HEK293 (cell line): ENCODE results near the gene MEAF6.
"Not testable (repeated sequence)": the region's sequence is repeated elsewhere in the genome, so short reads cannot be mapped to it uniquely, and the experiment has no call there.

Experiments
- CTCF ChIA-PET: fragments of 350-600 bp; formaldehyde crosslinking; extraction: SDS; loops from one replicate; lab custom pipeline; 2021; ENCODE audit warnings: antibody characterized with exemption; lab: Yijun Ruan, JAX
- POLR2A ChIA-PET: fragments of 300-600 bp; formaldehyde crosslinking; extraction: SDS; loops from one replicate; lab custom pipeline; 2020; ENCODE audit warnings: antibody characterized with exemption, inconsistent platforms; lab: Yijun Ruan, JAX
- H3K27ac ChIP-seq: fragments of 200-500 bp; sonication (Bioruptor generic); 2 replicates; pipeline ENCODE4 v1.5.1; 2014; ENCODE audit warnings: low read depth, low read length, control low read depth, inconsistent platforms; ENCODE audit errors: extremely low read depth
- H3K36me3 ChIP-seq, 2 experiments: fragments of 200-500 bp in 1 of 2; sonication (Bioruptor generic) in 1 of 2; 1 replicate in 1 of 2; 2 replicates in 1 of 2; pipeline ENCODE4 v1.5.1; 2014 to 2017; ENCODE audit warnings: inconsistent platforms in 2 of 2, low read length in 2 of 2; ENCODE audit not compliant: control insufficient read depth in 2 of 2, insufficient read depth in 1 of 2
- H3K4me1 ChIP-seq: fragments of 200-500 bp; sonication (Bioruptor generic); 2 replicates; pipeline ENCODE4 v1.5.1; 2014; ENCODE audit warnings: mild to moderate bottlenecking, low read length, inconsistent platforms; ENCODE audit not compliant: control insufficient read depth, insufficient read depth
- H3K4me3 ChIP-seq: 2 replicates; pipeline ENCODE4 v1.5.1; 2011; ENCODE audit warnings: low read depth, mild to moderate bottlenecking, control low read depth, low read length, moderate library complexity
- H3K9me3 ChIP-seq: fragments of 200-500 bp; sonication (Bioruptor generic); 2 replicates; pipeline ENCODE4 v1.5.1; 2014; ENCODE audit warnings: low read depth, low read length, inconsistent platforms; ENCODE audit not compliant: control insufficient read depth, insufficient read depth
- GLI4 ChIP-seq: fragments of 450-650 bp; formaldehyde crosslinking; IDR thresholded peaks from 2 replicates; pipeline ENCODE4 v1.5.1; 2016; ENCODE audit warnings: missing biosample characterization, missing genetic modification characterization
- HOXC10 ChIP-seq: sonication (generic); formaldehyde crosslinking; IDR thresholded peaks from 2 replicates; pipeline ENCODE4 v1.8.1; 2023; ENCODE audit warnings: mild to moderate bottlenecking, missing genetic modification reagents
- KLF16 ChIP-seq: fragments of 450-650 bp; formaldehyde crosslinking; IDR thresholded peaks from 2 replicates; pipeline ENCODE4 v1.5.1; 2017; ENCODE audit warnings: missing biosample characterization, missing genetic modification characterization
- PRDM10 ChIP-seq: fragments of 450-650 bp; formaldehyde crosslinking; IDR thresholded peaks from 2 replicates; pipeline ENCODE4 v1.5.1; 2016; ENCODE audit warnings: missing biosample characterization, missing genetic modification characterization
- PRDM4 ChIP-seq: fragments of 450-650 bp; formaldehyde crosslinking; IDR thresholded peaks from 2 replicates; pipeline ENCODE4 v1.5.1; 2017; ENCODE audit warnings: missing biosample characterization, missing genetic modification characterization
- PRDM6 ChIP-seq: fragments of 450-650 bp; formaldehyde crosslinking; IDR thresholded peaks from 2 replicates; pipeline ENCODE4 v1.5.1; 2017; ENCODE audit warnings: missing biosample characterization, missing genetic modification characterization
- SP2 ChIP-seq: fragments of 450-650 bp; formaldehyde crosslinking; IDR thresholded peaks from 2 replicates; pipeline ENCODE4 v1.5.1; 2016; ENCODE audit warnings: missing biosample characterization, missing genetic modification characterization
- ZBTB17 ChIP-seq: fragments of 450-650 bp; formaldehyde crosslinking; IDR thresholded peaks from 2 replicates; pipeline ENCODE4 v1.5.1; 2016; ENCODE audit warnings: missing biosample characterization, missing genetic modification characterization
- ZBTB21 ChIP-seq: fragments of 450-650 bp; formaldehyde crosslinking; IDR thresholded peaks from 2 replicates; pipeline ENCODE4 v1.5.1; 2017; ENCODE audit warnings: missing biosample characterization, missing genetic modification characterization
- ZBTB48 ChIP-seq: fragments of 450-650 bp; formaldehyde crosslinking; IDR thresholded peaks from 2 replicates; pipeline ENCODE4 v1.5.1; 2016; ENCODE audit warnings: missing biosample characterization, missing genetic modification characterization
- ZNF155 ChIP-seq: fragments of 450-650 bp; formaldehyde crosslinking; IDR thresholded peaks from 2 replicates; pipeline ENCODE4 v1.5.1; 2016; ENCODE audit warnings: missing biosample characterization, missing genetic modification characterization
- ZNF391 ChIP-seq: fragments of 450-650 bp; formaldehyde crosslinking; IDR thresholded peaks from 2 replicates; pipeline ENCODE4 v1.5.1; 2016; ENCODE audit warnings: low read depth, missing biosample characterization, missing genetic modification characterization, borderline replicate concordance
- ZNF488 ChIP-seq: fragments of 450-650 bp; formaldehyde crosslinking; IDR thresholded peaks from 2 replicates; pipeline ENCODE4 v1.5.1; 2016; ENCODE audit warnings: missing biosample characterization, missing genetic modification characterization
- ZNF510 ChIP-seq: fragments of 450-650 bp; formaldehyde crosslinking; IDR thresholded peaks from 2 replicates; pipeline ENCODE4 v1.5.1; 2018; ENCODE audit warnings: mild to moderate bottlenecking, missing genetic modification characterization, missing biosample characterization; ENCODE audit not compliant: insufficient replicate concordance
- ZNF549 ChIP-seq: fragments of 450-650 bp; IDR thresholded peaks from 2 replicates; pipeline ENCODE4 v1.5.1; 2018; ENCODE audit warnings: missing biosample characterization, missing genetic modification characterization, mild to moderate bottlenecking, inconsistent platforms, moderate library complexity
- ZNF560 ChIP-seq: fragments of 450-650 bp; formaldehyde crosslinking; IDR thresholded peaks from 2 replicates; pipeline ENCODE4 v1.5.1; 2017; ENCODE audit warnings: missing biosample characterization, missing genetic modification characterization, borderline replicate concordance
- ZNF658 ChIP-seq: fragments of 450-650 bp; formaldehyde crosslinking; IDR thresholded peaks from 2 replicates; pipeline ENCODE4; 2016; ENCODE audit warnings: missing biosample characterization, missing genetic modification characterization
- ZSCAN16 ChIP-seq: fragments of 450-650 bp; formaldehyde crosslinking; IDR thresholded peaks from 2 replicates; pipeline ENCODE4 v1.5.1; 2016; ENCODE audit warnings: missing biosample characterization, missing genetic modification characterization

Gene MEAF6

GRCh38 chr1:37533317-37534093 is 18.9 kb upstream of the MEAF6 start (continued):
- no peak for TF ChIP-seq KLF16 (tag by site-specific recombination)
- TF ChIP-seq ZNF549 (tag by site-specific recombination): peak; percentile 63; the same call in 1 of the 2 replicates
- TF ChIP-seq SP2 (tag by site-specific recombination): no peak
- no peak for TF ChIP-seq ZSCAN16
- no peak for TF ChIP-seq ZBTB17 (tag by site-specific recombination)

- H3K4me1 ChIP-seq, H3K9me3 ChIP-seq, H3K4me3 ChIP-seq, H3K27ac ChIP-seq: not testable (repeated sequence)
- TF ChIP-seq PRDM10 (tag by site-specific recombination): peak; percentile 52; the same call in 1 of the 2 replicates
- POLR2A ChIA-PET: interaction anchor here (0.7 kb wide), 1 partner anchor 53 kb away, joined by 3 read pairs; no protein-coding TSS in a partner anchor
- peaks cover 0 to 28% of the 10 kb centered on the region in 2 experiments; a peak in 1 of 3 replicates for H3K36me3 ChIP-seq
- CTCF ChIA-PET: interaction anchor here (0.7 to 2.5 kb wide), 2 partner anchors 18 to 77 kb away, joined by 3 to 6 read pairs; partner anchors contain the start of gene MEAF6
Measured at GRCh38 chr1:37532418-37533156, 18.0 kb upstream of the MEAF6 start.

- H3K27ac ChIP-seq, H3K36me3 ChIP-seq, H3K9me3 ChIP-seq, H3K4me1 ChIP-seq, H3K4me3 ChIP-seq, POLR2A ChIA-PET: not testable (repeated sequence)
- CTCF ChIA-PET: interaction anchor here (0.7 kb wide), 1 partner anchor 29 kb away, joined by 3 read pairs; no protein-coding TSS in a partner anchor
Measured at GRCh38 chr1:37529888-37530287, 15.3 kb upstream of the MEAF6 start.

GRCh38 chr1:37519613-37520012 is 5.0 kb upstream of the MEAF6 start:
- H3K27ac ChIP-seq: no peak overlapping the region
- CTCF ChIA-PET: no interaction called here
- POLR2A ChIA-PET: no interaction called here
- TF ChIP-seq ZNF155 (tag by site-specific recombination): no peak
- no peak for TF ChIP-seq ZBTB21
- TF ChIP-seq PRDM4 (tag by site-specific recombination): no peak
- no peak for TF ChIP-seq ZNF658 (tag by site-specific recombination)
- no peak for TF ChIP-seq ZNF391
- no peak for TF ChIP-seq ZNF549 (tag by site-specific recombination)
- TF ChIP-seq ZNF510 (tag by site-specific recombination): no peak
- TF ChIP-seq GLI4 (tag by site-specific recombination): no peak
- no peak for TF ChIP-seq ZNF488
- TF ChIP-seq PRDM6: no peak
- no peak for TF ChIP-seq HOXC10 (CRISPR knock-in tag)
- no peak for TF ChIP-seq ZBTB48 (tag by site-specific recombination)
- TF ChIP-seq ZNF560 (tag by site-specific recombination): no peak
- TF ChIP-seq ZSCAN16: no peak

More at GRCh38 chr1:37519613-37520012, 5.0 kb upstream of the MEAF6 start:
- Histone ChIP-seq H3K36me3 (no peaks in the 10 kb centered on the region), H3K4me3 (no peak overlapping the region), H3K9me3 (no peaks in the 10 kb centered on the region), H3K4me1 (no peaks in the 10 kb centered on the region)
